Left ventricle myocardium inferior (tissue), 1 donor: ENCODE results near the gene P3H3. TPM values are rescaled to one million over a fixed set of nuclear protein-coding genes. Genes with fewer than 3 reads are reported as not detected.

ENCODE experiments used
- DNase-seq: peaks from one replicate; pipeline ENCODE4 v3.0.0-alpha.2; 2020
- H3K27ac ChIP-seq: fragments of 200-600 bp; replicated peaks from 2 replicates; pipeline ENCODE4 v1.8.0; 2021
- H3K27me3 ChIP-seq: fragments of 200-600 bp; 2 replicates; pipeline ENCODE4 v1.8.0; 2021; ENCODE audit warnings: low read depth
- H3K36me3 ChIP-seq: fragments of 200-600 bp; 2 replicates; pipeline ENCODE4 v1.8.0; 2021
- H3K4me1 ChIP-seq: fragments of 200-600 bp; 2 replicates; pipeline ENCODE4 v1.8.0; 2021
- H3K4me3 ChIP-seq: fragments of 200-600 bp; 2 replicates; pipeline ENCODE4 v1.8.0; 2021; ENCODE audit warnings: mild to moderate bottlenecking, moderate library complexity
- H3K9me3 ChIP-seq: fragments of 200-600 bp; replicated peaks from 2 replicates; pipeline ENCODE4 v1.8.0; 2021
- intact Hi-C: fragments of 100-400 bp; cut with micrococcal nuclease; formaldehyde crosslinking; loops from one replicate; pipeline ENCODE4 v1.11.0; 2022
- total RNA-seq: library from RNA; stranded (reverse); fragmentation: NEBNext Ultra II Directional; extraction: Animal tissue kit (Norgen Biotek cat#: 25700); gene quantifications from one replicate; pipeline ENCODE4 v1.2.1, GENCODE V29; 2021
- TF ChIP-seq, protein P1 (sequence below): fragments of 200-600 bp; IDR thresholded peaks from 2 replicates; pipeline ENCODE4 v1.8.0; 2021; ENCODE audit warnings: antibody characterized with exemption, mild to moderate bottlenecking, borderline replicate concordance
- donor health status: DM: no; HTN: yes; CAD: no; lungs with severe emphysema.

Gene P3H3
- total RNA-seq, 1 donor from 2014 or later: 17.5 TPM

DNA sequence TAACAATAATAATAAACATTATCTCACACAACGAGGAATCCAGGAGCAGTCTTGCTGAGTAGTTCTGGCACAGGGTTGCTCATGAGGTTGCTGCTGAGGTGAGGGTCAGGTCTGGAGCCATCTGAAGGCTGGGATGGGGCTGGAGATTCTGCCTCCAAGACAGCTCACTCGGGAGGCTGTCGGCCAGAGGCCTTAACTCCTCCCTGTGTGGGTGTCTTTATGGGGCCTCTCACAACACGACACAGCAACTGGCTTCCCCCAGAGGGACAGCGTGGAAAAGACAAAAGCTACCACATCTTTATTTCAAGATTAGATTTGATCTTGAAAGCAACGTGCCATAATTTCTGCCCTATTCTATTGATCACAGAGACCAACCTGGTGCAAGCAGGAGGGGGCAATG lies 46.1 kb upstream of the P3H3 start:
- H3K27me3 ChIP-seq: no peaks in the 10 kb centered on the region
- H3K4me1 ChIP-seq: peaks cover 27% of the 10 kb centered on the region
- intact Hi-C loops: no loop called here
- H3K36me3 ChIP-seq: no peaks in the 10 kb centered on the region
- no peak for DNase-seq
- no peak overlapping the region for H3K27ac ChIP-seq
- no peak overlapping the region for H3K4me3 ChIP-seq
- H3K9me3 ChIP-seq: no peaks in the 10 kb centered on the region
- TF ChIP-seq, protein P1, sequence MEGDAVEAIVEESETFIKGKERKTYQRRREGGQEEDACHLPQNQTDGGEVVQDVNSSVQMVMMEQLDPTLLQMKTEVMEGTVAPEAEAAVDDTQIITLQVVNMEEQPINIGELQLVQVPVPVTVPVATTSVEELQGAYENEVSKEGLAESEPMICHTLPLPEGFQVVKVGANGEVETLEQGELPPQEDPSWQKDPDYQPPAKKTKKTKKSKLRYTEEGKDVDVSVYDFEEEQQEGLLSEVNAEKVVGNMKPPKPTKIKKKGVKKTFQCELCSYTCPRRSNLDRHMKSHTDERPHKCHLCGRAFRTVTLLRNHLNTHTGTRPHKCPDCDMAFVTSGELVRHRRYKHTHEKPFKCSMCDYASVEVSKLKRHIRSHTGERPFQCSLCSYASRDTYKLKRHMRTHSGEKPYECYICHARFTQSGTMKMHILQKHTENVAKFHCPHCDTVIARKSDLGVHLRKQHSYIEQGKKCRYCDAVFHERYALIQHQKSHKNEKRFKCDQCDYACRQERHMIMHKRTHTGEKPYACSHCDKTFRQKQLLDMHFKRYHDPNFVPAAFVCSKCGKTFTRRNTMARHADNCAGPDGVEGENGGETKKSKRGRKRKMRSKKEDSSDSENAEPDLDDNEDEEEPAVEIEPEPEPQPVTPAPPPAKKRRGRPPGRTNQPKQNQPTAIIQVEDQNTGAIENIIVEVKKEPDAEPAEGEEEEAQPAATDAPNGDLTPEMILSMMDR: no peak

GRCh38 chr12:6782850-6783566 lies 45.2 kb upstream of the P3H3 start:
- intact Hi-C loops: no loop called here
- Histone ChIP-seq H3K27me3 (no peaks in the 10 kb centered on the region), H3K36me3 (no peaks in the 10 kb centered on the region), H3K9me3 (no peaks in the 10 kb centered on the region), H3K4me1 (peaks cover 25% of the 10 kb centered on the region), H3K4me3 (no peak overlapping the region), H3K27ac (no peak overlapping the region)
- DNase-seq: no peak
- TF ChIP-seq, protein P1: no peak

GRCh38 chr12:6783828-6784227 lies 44.4 kb upstream of the P3H3 start:
- no peak overlapping the region for H3K4me3 ChIP-seq
- no peaks in the 10 kb centered on the region for H3K36me3 ChIP-seq
- H3K27ac ChIP-seq: no peak overlapping the region
- peaks cover 18% of the 10 kb centered on the region for H3K4me1 ChIP-seq
- no peak for DNase-seq
- H3K27me3 ChIP-seq: no peaks in the 10 kb centered on the region
- intact Hi-C loops: no loop called here
- TF ChIP-seq, protein P1: no peak
- no peaks in the 10 kb centered on the region for H3K9me3 ChIP-seq

GRCh38 chr12:6784296-6784695 lies 43.9 kb upstream of the P3H3 start:
- TF ChIP-seq, protein P1: no peak
- Histone ChIP-seq H3K9me3 (no peaks in the 10 kb centered on the region), H3K36me3 (no peaks in the 10 kb centered on the region), H3K4me3 (no peak overlapping the region), H3K27me3 (no peaks in the 10 kb centered on the region), H3K4me1 (peaks cover 14% of the 10 kb centered on the region), H3K27ac (no peak overlapping the region)
- intact Hi-C loops: no loop called here
- no peak for DNase-seq

DNA sequence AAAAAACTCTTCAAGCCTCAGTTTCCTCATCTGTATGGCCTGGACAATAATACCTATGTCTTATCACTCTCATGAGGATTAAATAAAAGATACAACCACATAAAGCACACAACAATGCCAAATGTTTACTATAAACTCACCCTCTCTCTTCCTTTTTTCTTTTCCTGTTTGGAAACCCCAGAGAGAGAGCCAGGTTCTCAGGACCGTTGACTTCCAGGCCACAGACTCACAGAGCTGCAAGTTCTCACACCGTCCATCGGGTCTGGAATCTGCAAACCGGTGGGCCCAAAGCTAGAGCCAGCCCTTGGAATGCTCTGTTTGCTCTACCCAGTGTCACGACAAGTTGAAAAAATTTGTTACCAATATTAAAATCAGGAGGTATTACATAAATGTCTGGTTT lies 43.4 kb upstream of the P3H3 start:
- no peak overlapping the region for H3K4me3 ChIP-seq
- H3K9me3 ChIP-seq: no peaks in the 10 kb centered on the region
- H3K4me1 ChIP-seq: peaks cover 12% of the 10 kb centered on the region
- H3K27ac ChIP-seq: no peak overlapping the region
- H3K36me3 ChIP-seq: no peaks in the 10 kb centered on the region
- TF ChIP-seq, protein P1: no peak
- intact Hi-C loops: no loop called here
- H3K27me3 ChIP-seq: no peaks in the 10 kb centered on the region
- DNase-seq: no peak
